ELR (cell line): ENCODE results near the gene XPNPEP1.

Source experiments
- DNase-seq: peaks from one replicate; pipeline ENCODE4 v3.0.0-alpha.2; 2015; ENCODE audit warnings: low read depth

XPNPEP1 gene

GRCh38 chr10:109862738-109863137 is 60.6 kb downstream of the XPNPEP1 start:
- DNase-seq: no peak

- no peak for DNase-seq
These were observed 61.3 kb downstream of the XPNPEP1 start for GRCh38 chr10:109862041-109862440.

- no peak for DNase-seq
These were observed 62.2 kb downstream of the XPNPEP1 start for GRCh38 chr10:109861081-109861480.

- DNase-seq: peak; percentile 41
These were observed 64.1 kb downstream of the XPNPEP1 start for GRCh38 chr10:109859221-109859620.

GRCh38 chr10:109855746-109856145 is 67.6 kb downstream of the XPNPEP1 start:
- no peak for DNase-seq

- DNase-seq: no peak
These were observed 69.4 kb downstream of the XPNPEP1 start for GRCh38 chr10:109853921-109854320.

GRCh38 chr10:109852475-109853037 is 70.8 kb downstream of the XPNPEP1 start:
- peak; percentile 77 for DNase-seq

GRCh38 chr10:109851616-109852474 is 71.5 kb downstream of the XPNPEP1 start:
- DNase-seq: no peak

GRCh38 chr10:109846832-109847231 is 76.5 kb downstream of the XPNPEP1 start:
- DNase-seq: no peak

- no peak for DNase-seq
These were observed 78.0 kb downstream of the XPNPEP1 start for GRCh38 chr10:109845308-109845707.

GRCh38 chr10:109838592-109839244 is 84.6 kb downstream of the XPNPEP1 start:
- DNase-seq: peak; percentile 23

- peak; percentile 24 for DNase-seq
These were observed 85.9 kb downstream of the XPNPEP1 start for GRCh38 chr10:109837384-109837783.

- DNase-seq: no peak
These were observed 88.1 kb downstream of the XPNPEP1 start for GRCh38 chr10:109835257-109835656.

- no peak for DNase-seq
These were observed 91.5 kb downstream of the XPNPEP1 start for GRCh38 chr10:109831846-109832245.

GRCh38 chr10:109824206-109824605 is 99.1 kb downstream of the XPNPEP1 start:
- DNase-seq: no peak

GRCh38 chr10:109823196-109823595 is 100.1 kb downstream of the XPNPEP1 start:
- DNase-seq: peak; percentile 68

GRCh38 chr10:109821672-109822071 is 101.6 kb downstream of the XPNPEP1 start:
- no peak for DNase-seq

- no peak for DNase-seq
These were observed 102.5 kb downstream of the XPNPEP1 start for GRCh38 chr10:109820620-109821405.

- no peak for DNase-seq
These were observed 103.5 kb downstream of the XPNPEP1 start for GRCh38 chr10:109819807-109820206.
